Cardiac fibroblast (primary cell): ENCODE data around the gene FOXS1.

Source experiments
- DNase-seq, 2 donors: peaks; one replicate each; pipeline versions ENCODE4 v3.0.0 to v3.0.0-alpha.2; 2010; ENCODE audit warnings: low read depth in 2 of 2
- H3K4me3 ChIP-seq, 2 donors: replicated peaks in 1 of 2; 1 replicate in 1 of 2; 2 replicates in 1 of 2; pipeline ENCODE4 v1.5.1; 2011; ENCODE audit warnings: low read depth in 2 of 2, low read length in 2 of 2, mild to moderate bottlenecking in 2 of 2, moderate library complexity in 1 of 2
- CTCF ChIP-seq: IDR thresholded peaks from one replicate; pipeline ENCODE4 v1.5.1; 2011; ENCODE audit warnings: low read depth, mild to moderate bottlenecking, low read length, inconsistent platforms

FOXS1 gene

DNA sequence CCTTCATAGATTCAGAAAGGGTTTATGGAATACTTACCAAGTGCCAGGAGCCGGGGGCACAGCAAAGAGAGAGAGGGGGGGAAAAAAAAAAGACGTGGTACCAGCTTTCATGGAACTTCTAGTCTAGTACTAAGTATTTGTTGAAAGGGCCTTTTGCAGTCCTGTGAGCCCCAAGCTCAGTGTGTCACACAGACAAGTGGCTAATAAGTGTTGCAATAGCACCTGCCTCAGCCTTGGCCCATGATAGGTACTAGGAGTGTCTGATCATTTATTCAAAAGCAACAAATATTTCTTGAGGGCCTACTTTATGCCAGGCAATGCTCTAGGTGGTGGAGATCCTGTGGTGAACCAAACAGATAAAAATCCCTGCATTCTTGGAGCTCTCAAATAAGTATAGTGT, 18.3 kb downstream of the FOXS1 start:
- no peak for DNase-seq
- no peak for TF ChIP-seq CTCF
- H3K4me3 ChIP-seq: no peak overlapping the region

DNA sequence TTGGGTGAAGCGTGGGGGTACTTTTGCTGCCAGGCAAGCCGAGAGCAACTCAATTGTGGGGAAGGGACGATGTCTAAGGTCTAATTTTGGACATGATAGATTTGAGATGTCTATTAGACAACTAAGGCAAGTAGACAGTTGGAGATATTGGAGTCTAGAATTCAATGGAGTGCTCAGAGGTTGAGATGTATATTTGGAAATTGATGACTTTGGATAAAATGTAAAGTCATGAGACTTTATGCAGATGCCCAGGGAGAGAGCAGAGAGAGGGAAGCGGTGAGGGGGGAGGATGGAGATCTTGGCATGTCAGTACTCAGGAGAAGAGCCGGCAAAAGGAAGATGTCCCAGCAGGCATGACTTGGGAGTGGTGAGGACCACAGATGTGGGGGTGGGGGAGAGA, 19.3 kb downstream of the FOXS1 start:
- DNase-seq: no peak
- no peak for TF ChIP-seq CTCF

GRCh38 chr20:31824554-31825313, 20.7 kb downstream of the FOXS1 start:
- TF ChIP-seq CTCF: no peak
- no peak for DNase-seq
- H3K4me3 ChIP-seq: no peak overlapping the region

More for the DNA sequence above, 19.3 kb downstream of the FOXS1 start:
- H3K4me3 ChIP-seq: no peak overlapping the region

DNA sequence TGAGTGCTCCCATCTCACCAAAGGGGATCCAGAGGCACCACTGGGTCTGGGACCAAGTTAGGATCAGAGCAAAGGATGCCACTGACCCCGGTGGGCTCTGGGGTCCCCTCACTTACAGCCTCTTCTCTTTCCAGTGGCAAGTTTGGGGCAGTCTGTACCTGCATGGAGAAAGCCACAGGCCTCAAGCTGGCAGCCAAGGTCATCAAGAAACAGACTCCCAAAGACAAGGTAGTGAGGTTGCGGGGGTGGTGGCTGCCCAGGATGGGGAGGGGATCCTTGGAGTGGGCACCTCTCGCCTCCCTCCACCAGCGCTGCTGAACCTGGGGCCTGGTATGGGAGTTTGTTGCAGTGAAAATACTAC, 21.3 kb downstream of the FOXS1 start:
- no peak for DNase-seq
- TF ChIP-seq CTCF: no peak
- H3K4me3 ChIP-seq: no peak overlapping the region

DNA sequence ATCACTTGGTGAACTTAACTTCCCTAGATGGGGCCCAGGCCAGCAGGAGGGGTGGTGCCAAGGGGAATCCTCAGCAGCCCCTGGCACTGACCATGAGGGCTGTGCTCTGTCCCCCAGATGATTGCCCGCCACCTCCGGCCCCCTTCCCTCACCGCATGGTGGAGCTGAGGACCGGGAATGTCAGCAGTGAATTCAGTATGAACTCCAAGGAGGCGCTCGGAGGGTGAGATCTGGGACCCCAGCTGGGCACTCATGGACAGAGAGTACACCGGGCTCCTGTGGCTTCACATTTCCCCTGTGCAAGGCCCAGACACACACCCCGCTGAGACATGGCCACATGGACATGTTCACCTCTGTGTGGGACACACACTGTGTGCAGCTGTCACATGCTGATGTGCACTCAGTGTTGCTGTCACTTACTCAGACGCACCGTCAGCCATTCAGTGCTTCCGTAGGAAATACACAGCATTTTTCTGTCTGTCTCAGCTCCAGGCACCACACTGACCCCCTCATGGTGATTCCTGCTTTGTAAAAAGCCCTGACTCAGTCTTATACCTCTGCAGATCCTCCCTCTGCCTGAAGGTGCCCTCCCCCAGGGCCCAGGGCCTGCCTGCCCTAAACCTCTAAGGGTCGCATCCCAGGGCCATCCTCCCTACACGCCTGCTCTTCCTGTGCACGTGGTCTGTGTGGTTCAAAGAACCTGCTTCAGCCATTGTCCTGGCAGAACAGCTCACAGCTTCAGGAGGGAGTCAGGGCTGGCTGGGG, 21.9 kb downstream of the FOXS1 start:
- peak; percentile 18 for TF ChIP-seq CTCF
- H3K4me3 ChIP-seq: no peak overlapping the region
- DNase-seq: peak in 1 of 2 donors; percentile 54

DNA sequence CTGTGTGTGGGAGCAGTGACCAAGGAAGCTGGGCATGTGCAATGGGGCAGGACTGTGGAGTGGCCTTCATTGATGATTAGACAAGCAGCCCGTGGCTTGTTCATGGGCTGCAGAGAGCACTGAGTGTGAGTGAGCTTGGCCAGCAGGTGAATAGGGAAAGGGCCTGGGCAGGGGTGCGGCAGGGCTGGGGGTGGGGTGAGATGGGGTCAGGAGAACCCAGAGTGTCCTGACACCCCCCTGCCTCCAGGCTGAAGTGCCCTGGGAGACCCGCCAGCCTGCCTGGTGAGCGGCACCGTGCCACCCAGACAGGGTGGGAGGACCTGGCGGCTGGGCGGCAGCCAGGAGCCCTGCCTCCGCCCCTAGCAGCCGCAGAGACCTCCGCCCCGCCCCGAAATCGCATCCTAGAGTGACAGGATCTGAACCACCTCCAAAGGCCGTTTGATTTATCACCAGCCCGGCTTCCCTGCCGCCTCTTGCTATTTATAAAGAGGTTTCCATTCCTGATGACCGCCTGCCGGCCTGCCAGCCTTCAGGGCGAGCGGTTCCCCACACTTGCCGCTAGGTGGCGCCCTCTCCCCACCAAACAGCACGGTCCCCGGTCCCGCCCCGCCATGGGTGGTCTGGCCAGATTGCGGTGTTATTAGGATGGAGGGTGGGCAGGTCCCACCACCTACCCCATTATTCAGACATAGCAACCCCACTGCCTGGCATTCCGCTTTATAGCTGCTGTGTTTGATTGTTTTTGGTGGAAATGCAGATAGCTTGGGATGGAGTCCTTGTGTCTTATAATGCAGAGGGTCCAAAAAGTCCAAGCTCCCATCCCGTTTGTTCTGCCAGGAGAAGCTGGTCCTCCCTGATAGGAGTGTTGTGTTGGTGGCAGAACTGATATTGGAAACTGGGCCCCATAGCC, 22.7 kb downstream of the FOXS1 start:
- no peak overlapping the region for H3K4me3 ChIP-seq
- peak; percentile 96 for TF ChIP-seq CTCF
- peak; percentile 66 to 68 for DNase-seq
